Lower leg skin (tissue), 4 donors: ENCODE results near the gene ATP6V0A1. TPM values are rescaled to one million over a fixed set of nuclear protein-coding genes. Genes with fewer than 3 reads are reported as not detected.

Source experiments
- DNase-seq, 2 donors: peaks; one replicate each; pipeline ENCODE4 v3.0.0-alpha.2; 2019; ENCODE audit warnings: low spot score in 2 of 2
- H3K4me3 ChIP-seq: fragments of 200-600 bp; sonication (generic); 2 replicates; pipeline ENCODE4 v1.5.1; 2017; ENCODE audit warnings: mild to moderate bottlenecking, low read depth; ENCODE audit not compliant: poor library complexity, severe bottlenecking
- POLR2A ChIP-seq, 2 donors: fragments of 450-650 bp; IDR thresholded peaks; one replicate each; pipeline ENCODE4 v1.6.1; 2016 to 2017; ENCODE audit warnings: antibody characterized with exemption in 2 of 2, mild to moderate bottlenecking in 1 of 2, moderate library complexity in 1 of 2
- WGBS, 2 donors: methylation state at CpG; one replicate each; pipeline ENCODE4 v1.1.5; 2018; 5-methylcytosine and 5-hydroxymethylcytosine counted together
- intact Hi-C: fragments of 100-400 bp; cut with DNase I; formaldehyde crosslinking; loops from one replicate; pipeline ENCODE4 v1.15.0; 2023; ENCODE audit warnings: low total_unique reads
- total RNA-seq, 4 donors: library from RNA; depleted of rRNA; stranded (reverse); fragments of >200 nt; gene quantifications; one replicate each; pipeline ENCODE4 v1.1.0, GENCODE V29; 2016
- TF ChIP-seq, protein P1 (sequence below), 3 donors: fragments of 450-650 bp; IDR thresholded peaks; one replicate each; pipeline ENCODE4 v1.5.1; 2016; ENCODE audit warnings: antibody characterized with exemption in 3 of 3, mild to moderate bottlenecking in 3 of 3, moderate library complexity in 2 of 3

ATP6V0A1 gene
- total RNA-seq, 4 donors from 2014 or later = 87.6 to 95.3 (median 91.3) TPM

DNA sequence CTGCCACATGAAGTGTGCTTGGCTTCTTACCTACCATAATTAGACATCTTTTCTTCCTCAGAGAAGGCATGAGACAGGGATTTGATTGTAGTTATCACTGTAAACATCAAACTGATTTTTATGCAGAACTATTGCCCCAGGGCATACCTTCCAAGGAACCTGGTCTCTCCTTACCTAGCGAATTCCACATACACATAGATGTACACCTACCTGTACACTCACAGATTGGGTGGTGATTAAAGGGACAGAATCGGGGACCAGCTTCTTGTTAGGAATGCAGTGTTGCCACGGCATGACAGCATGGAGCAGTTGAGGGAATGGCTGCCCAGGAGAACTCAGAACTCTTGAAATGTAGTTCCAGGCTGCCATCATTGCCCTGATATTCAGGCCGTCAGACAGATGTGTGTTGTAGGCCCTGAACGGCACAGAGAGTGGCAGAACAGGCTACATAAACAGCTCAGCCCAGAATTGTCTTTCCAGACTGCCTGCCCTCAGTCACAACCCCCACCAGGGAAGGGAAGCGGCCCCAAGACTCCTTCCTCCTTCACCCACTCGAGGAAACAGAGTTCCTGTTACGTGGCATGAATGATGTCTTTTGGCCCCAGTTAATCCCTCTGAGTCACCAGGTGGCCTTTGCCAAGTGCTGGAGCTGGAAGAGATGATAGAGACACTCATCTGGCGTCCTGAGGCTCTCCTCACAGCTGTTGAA, 59.5 kb downstream of the ATP6V0A1 start:
- intact Hi-C loops = loop anchor here (5.0 to 10.0 kb wide), 2 partner anchors 53 to 196 kb away; no protein-coding TSS in a partner anchor
- no peak overlapping the region for H3K4me3 ChIP-seq
- WGBS, 2 donors = 12 to 15% methylated on average over 9 of the region's 9 CpGs

DNA sequence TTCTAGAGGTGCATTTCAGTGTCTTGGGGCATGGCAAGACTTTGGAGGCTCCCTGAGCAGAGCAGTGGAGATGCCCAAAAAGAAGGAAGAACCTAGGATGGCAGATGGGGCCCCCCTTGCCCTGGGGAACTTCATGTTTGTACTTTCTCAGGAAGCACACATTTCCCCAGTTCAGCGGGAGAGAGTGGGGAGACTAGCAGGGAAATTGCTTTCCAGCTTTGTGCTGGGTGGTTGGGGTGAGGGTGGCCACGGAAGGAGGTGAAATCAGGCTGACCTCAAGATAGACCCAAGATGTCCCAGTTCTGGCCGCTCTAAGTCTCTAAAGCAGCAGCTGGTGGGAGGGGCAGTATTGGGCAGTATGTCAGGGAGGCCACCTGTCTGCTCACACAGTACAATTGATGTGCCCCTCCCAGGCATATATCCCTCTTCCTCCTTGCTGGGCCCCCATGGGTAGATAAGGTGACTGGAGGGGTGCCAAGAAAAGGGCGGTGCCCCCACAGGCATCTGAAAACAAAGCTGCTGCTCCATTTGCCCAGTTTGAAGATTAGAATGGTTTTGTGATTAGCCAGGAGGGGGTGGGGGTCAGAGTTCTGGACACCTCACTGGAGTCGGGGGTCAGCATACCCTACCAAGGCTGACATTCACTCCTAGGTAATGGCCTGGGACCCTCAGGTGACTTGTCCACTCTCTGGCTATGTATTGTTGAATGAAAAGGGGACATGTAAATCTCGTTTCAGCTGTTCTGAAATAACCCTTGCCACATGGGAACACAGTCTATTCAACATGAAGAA, 60.3 kb downstream of the ATP6V0A1 start:
- peak in 1 of 2 donors; percentile 42 for DNase-seq
- TF ChIP-seq, protein P1, sequence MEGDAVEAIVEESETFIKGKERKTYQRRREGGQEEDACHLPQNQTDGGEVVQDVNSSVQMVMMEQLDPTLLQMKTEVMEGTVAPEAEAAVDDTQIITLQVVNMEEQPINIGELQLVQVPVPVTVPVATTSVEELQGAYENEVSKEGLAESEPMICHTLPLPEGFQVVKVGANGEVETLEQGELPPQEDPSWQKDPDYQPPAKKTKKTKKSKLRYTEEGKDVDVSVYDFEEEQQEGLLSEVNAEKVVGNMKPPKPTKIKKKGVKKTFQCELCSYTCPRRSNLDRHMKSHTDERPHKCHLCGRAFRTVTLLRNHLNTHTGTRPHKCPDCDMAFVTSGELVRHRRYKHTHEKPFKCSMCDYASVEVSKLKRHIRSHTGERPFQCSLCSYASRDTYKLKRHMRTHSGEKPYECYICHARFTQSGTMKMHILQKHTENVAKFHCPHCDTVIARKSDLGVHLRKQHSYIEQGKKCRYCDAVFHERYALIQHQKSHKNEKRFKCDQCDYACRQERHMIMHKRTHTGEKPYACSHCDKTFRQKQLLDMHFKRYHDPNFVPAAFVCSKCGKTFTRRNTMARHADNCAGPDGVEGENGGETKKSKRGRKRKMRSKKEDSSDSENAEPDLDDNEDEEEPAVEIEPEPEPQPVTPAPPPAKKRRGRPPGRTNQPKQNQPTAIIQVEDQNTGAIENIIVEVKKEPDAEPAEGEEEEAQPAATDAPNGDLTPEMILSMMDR (IDR thresholded peaks at IDR 0.05) = no peak
- no peak for TF ChIP-seq POLR2A (IDR thresholded peaks at IDR 0.05)
- intact Hi-C loops = loop anchor here (5.0 to 10.0 kb wide), 2 partner anchors 54 to 197 kb away; no protein-coding TSS in a partner anchor
- no peak overlapping the region for H3K4me3 ChIP-seq
- WGBS, 2 donors = 30 to 48% methylated on average over 5 to 6 of the region's 6 CpGs

More for the DNA sequence above, 59.5 kb downstream of the ATP6V0A1 start:
- TF ChIP-seq POLR2A (IDR thresholded peaks at IDR 0.05) = no peak
- TF ChIP-seq, protein P1 (IDR thresholded peaks at IDR 0.05) = no peak
- peak; percentile 90 to 95 for DNase-seq

DNA sequence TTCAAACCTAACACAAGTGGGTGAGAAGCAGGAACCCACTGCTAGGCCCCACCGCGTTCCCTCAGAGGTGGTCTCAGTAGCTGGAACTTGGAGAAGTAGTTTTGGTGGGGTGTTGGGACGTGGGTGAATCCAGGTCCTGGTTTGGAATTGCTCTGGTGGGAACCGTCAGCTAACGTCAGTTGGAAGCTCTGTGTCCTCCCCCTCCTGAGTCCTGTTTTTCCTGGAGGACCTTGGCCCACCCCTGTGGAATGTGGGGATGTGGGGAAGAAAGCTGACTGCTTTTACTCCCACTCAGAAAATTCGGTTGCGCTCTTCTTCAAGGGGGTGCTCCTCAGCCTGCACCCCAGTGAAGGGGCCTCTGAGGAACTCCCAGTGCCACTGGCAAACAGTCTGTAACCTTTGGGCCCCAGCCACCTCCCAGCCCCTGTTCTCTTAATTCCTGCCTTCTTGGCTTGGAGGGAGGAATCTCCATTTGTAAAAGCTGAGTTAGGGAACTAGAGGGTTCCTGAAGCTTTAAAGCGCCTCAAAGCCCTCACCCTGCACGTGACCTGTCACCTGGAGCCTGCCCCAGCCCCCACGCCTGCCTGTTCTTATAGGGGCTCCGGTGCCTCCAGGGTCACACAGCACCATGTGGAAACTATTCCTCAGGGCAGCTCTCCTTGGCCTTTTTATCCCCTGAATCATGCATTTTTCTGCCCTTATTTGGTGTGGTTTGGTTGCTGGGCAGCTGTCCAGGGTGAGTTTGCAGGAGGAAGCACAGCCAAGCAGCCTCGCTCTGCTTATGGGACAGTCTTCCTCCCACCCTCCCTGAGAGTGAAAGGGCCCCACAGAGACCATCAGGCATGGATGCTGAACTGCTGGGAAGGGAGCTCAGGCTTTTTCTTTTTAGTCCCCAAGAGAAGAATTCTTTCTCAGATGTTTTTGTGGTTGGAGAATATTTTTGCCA, 61.1 kb downstream of the ATP6V0A1 start:
- no peak overlapping the region for H3K4me3 ChIP-seq
- TF ChIP-seq, protein P1 (IDR thresholded peaks at IDR 0.05) = no peak
- no peak for TF ChIP-seq POLR2A (IDR thresholded peaks at IDR 0.05)
- peak; percentile 91 to 97 for DNase-seq
- intact Hi-C loops = loop anchor here (5.0 to 10.0 kb wide), 2 partner anchors 55 to 198 kb away; no protein-coding TSS in a partner anchor
- 41 to 54% methylated on average over 12 of the region's 12 CpGs for WGBS, 2 donors

DNA sequence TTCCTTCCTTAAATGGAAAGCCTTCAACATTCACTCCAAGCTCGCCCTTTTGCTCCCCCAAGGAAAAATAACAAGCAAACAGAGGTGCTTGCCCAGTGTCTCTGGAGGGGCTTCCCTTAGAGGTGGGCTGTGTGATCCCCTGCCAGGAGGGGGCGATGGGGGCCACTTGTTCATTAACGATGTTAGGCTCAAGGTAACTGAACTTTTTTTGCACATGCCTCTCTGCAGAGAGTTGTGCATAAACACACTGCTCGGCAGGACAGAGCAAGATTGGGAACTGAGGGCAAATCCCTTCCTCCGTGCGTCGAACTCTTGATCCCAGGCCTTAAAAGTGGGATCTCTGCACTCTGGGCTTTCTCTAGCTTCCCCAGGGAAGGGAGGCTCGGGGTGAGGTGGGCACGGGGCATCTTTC, 61.9 kb downstream of the ATP6V0A1 start:
- intact Hi-C loops = no loop called here
- no peak overlapping the region for H3K4me3 ChIP-seq
- TF ChIP-seq, protein P1 (IDR thresholded peaks at IDR 0.05) = no peak
- TF ChIP-seq POLR2A (IDR thresholded peaks at IDR 0.05) = no peak
- no peak for DNase-seq
- 54 to 55% methylated on average over 9 of the region's 9 CpGs for WGBS, 2 donors

DNA sequence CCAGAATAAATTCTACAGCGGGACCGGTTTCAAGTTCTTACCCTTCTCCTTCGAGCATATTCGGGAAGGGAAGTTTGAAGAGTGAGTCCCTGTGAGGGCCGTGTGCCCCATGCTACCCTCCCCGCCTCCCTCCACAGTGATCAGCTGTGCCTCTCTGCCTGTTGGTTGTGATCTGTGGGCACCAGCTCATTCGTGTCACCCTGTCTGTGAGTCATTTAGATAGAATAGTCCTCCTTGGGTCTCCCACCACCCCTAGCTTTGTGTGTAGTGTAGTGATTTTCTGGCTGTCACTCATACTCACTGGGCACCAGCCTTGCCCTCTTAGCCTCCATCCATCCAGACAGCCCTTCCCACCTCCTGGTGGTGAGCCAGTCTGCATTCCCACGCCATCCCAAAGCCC, 62.4 kb downstream of the ATP6V0A1 start:
- H3K4me3 ChIP-seq = no peak overlapping the region
- 49 to 68% methylated on average over 8 of the region's 8 CpGs for WGBS, 2 donors
- no peak for DNase-seq
- TF ChIP-seq POLR2A (IDR thresholded peaks at IDR 0.05) = no peak
- TF ChIP-seq, protein P1 (IDR thresholded peaks at IDR 0.05) = no peak
- intact Hi-C loops = no loop called here
